PC-9 (cell line): Measurements from ENCODE around the gene VWC2.

ENCODE experiments used
- EZH2 ChIP-seq: fragments of 200-600 bp; sonication (generic); IDR thresholded peaks from 2 replicates; pipeline ENCODE4 v1.8.0; 2017; ENCODE audit warnings: antibody characterized with exemption, low read depth
- TF ChIP-seq, protein P1 (sequence below): fragments of 200-600 bp; sonication (generic); conservative IDR thresholded peaks from 2 replicates; pipeline ENCODE4 v1.6.1; 2017; ENCODE audit warnings: mixed run types, antibody characterized with exemption, mild to moderate bottlenecking, moderate library complexity

GRCh38 chr7:49763791-49764190 lies 9.6 kb upstream of the VWC2 start:
- TF ChIP-seq, protein P1, sequence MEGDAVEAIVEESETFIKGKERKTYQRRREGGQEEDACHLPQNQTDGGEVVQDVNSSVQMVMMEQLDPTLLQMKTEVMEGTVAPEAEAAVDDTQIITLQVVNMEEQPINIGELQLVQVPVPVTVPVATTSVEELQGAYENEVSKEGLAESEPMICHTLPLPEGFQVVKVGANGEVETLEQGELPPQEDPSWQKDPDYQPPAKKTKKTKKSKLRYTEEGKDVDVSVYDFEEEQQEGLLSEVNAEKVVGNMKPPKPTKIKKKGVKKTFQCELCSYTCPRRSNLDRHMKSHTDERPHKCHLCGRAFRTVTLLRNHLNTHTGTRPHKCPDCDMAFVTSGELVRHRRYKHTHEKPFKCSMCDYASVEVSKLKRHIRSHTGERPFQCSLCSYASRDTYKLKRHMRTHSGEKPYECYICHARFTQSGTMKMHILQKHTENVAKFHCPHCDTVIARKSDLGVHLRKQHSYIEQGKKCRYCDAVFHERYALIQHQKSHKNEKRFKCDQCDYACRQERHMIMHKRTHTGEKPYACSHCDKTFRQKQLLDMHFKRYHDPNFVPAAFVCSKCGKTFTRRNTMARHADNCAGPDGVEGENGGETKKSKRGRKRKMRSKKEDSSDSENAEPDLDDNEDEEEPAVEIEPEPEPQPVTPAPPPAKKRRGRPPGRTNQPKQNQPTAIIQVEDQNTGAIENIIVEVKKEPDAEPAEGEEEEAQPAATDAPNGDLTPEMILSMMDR: no peak
- TF ChIP-seq EZH2: no peak
